ENCODE measurements around the gene GSTA4. TPM values are rescaled to one million over a fixed set of nuclear protein-coding genes. Genes with fewer than 3 reads are reported as not detected.

Gene GSTA4
- total RNA-seq, 2 experiments from 2014 or later: 0.25 TPM; not detected in 1

- H3K27me3 ChIP-seq (ENCODE audit: control insufficient read depth in 1 of 2, insufficient read depth in 2 of 2, low read length in 2 of 2): no peaks in the 10 kb centered on the region
- H3K4me3 Mint-ChIP-seq: no peak overlapping the region
- ATAC-seq (ENCODE audit: poor library complexity) (no peak), DNase-seq (no peak)
- H3K36me3 ChIP-seq (ENCODE audit: insufficient read depth, low read length): peaks cover 27% of the 10 kb centered on the region
- ChIA-PET POLR2A (no interaction called here), CTCF (no interaction called here)
- H3K27ac Mint-ChIP-seq: no peak overlapping the region
- H3K27me3 Mint-ChIP-seq: no peaks in the 10 kb centered on the region
- no peak overlapping the region for H3K27ac ChIP-seq (ENCODE audit: low read depth in 1 of 2, low read length in 2 of 2)
- peaks cover 2% of the 10 kb centered on the region for H3K4me1 ChIP-seq (ENCODE audit: insufficient read depth, low read length)
- peaks cover 33% of the 10 kb centered on the region for H3K36me3 Mint-ChIP-seq (ENCODE audit: low read depth)
- intact Hi-C loops (cut with DNase I, micrococcal nuclease): no loop called here
- no peaks in the 10 kb centered on the region for H3K9me3 Mint-ChIP-seq
- H3K4me3 ChIP-seq (ENCODE audit: low read length): no peak overlapping the region
- no peaks in the 10 kb centered on the region for H3K9me3 ChIP-seq (ENCODE audit: control insufficient read depth in 1 of 2, insufficient read depth in 1 of 2, low read length in 2 of 2)
- TF ChIP-seq CTCF (IDR thresholded peaks at IDR 0.05): no peak
- H3K4me1 Mint-ChIP-seq (ENCODE audit: low read depth): peaks cover 17% of the 10 kb centered on the region
Measured at GRCh38 chr6:53043581-53043980, 48.5 kb upstream of the GSTA4 start.

DNA sequence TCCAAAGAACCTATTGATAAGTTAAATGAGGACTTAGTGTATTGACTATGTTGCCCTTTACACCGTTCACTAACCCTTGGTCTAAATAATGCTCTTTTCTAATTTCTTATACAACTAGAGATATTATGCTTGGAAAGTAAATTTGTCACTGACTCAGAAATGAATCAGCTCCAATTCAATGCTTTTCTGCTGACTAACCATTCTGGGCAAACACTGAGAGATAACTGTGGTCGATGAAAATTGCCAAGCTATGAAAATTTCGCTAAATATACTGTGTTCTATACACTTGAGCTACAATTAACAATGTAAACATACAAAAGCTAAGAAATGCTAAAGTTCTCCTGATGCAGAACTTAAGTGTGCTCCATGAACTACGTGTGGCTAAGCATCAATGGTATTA is 47.0 kb upstream of the GSTA4 start:
- no peak overlapping the region for H3K4me3 ChIP-seq (ENCODE audit: low read length)
- CTCF ChIA-PET: no interaction called here
- ATAC-seq (ENCODE audit: poor library complexity): no peak

DNA sequence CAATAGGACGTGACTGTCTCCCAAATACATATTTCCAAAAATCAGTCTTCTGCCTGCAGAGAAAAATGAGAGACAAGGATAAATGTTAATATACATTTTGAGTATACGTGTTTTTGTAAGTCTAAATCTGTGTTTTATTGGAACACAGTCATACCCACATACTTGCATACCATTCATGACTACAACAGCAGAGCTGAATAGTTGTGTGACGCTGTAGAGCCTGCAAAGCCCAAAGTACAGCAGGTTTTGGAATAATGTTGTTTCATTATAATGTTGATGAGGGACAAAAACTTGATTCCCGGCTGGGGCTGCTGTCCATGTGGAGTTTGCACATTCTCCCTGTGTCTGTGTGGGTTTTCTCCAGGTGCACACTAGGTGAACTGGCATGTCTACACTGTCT is 46.3 kb upstream of the GSTA4 start:
- no peak for ATAC-seq (ENCODE audit: poor library complexity)
- Mint-ChIP-seq H3K9me3 (no peaks in the 10 kb centered on the region), H3K27me3 (no peaks in the 10 kb centered on the region), H3K4me3 (no peak overlapping the region), H3K4me1 (ENCODE audit: low read depth) (peaks cover 5% of the 10 kb centered on the region), H3K36me3 (ENCODE audit: low read depth) (peaks cover 49% of the 10 kb centered on the region), H3K27ac (no peak overlapping the region)
- no peak for TF ChIP-seq CTCF (IDR thresholded peaks at IDR 0.05)
- ChIA-PET POLR2A (no interaction called here), CTCF (no interaction called here)
- intact Hi-C loops (cut with DNase I, micrococcal nuclease): no loop called here
- Histone ChIP-seq H3K27me3 (ENCODE audit: control insufficient read depth in 1 of 2, insufficient read depth in 2 of 2, low read length in 2 of 2) (no peaks in the 10 kb centered on the region), H3K36me3 (ENCODE audit: insufficient read depth, low read length) (peaks cover 32% of the 10 kb centered on the region), H3K4me1 (ENCODE audit: insufficient read depth, low read length) (no peaks in the 10 kb centered on the region), H3K9me3 (ENCODE audit: control insufficient read depth in 1 of 2, insufficient read depth in 1 of 2, low read length in 2 of 2) (no peaks in the 10 kb centered on the region), H3K4me3 (ENCODE audit: low read length) (no peak overlapping the region), H3K27ac (ENCODE audit: low read depth in 1 of 2, low read length in 2 of 2) (no peak overlapping the region)
- no peak for DNase-seq

More for the DNA sequence above, 47.0 kb upstream of the GSTA4 start:
- Mint-ChIP-seq H3K9me3 (no peaks in the 10 kb centered on the region), H3K27me3 (no peaks in the 10 kb centered on the region), H3K27ac (no peak overlapping the region), H3K4me1 (ENCODE audit: low read depth) (peaks cover 5% of the 10 kb centered on the region), H3K36me3 (ENCODE audit: low read depth) (peaks cover 44% of the 10 kb centered on the region), H3K4me3 (no peak overlapping the region)
- POLR2A ChIA-PET: no interaction called here
- intact Hi-C loops (cut with DNase I, micrococcal nuclease): no loop called here
- no peaks in the 10 kb centered on the region for H3K4me1 ChIP-seq (ENCODE audit: insufficient read depth, low read length)
- H3K27ac ChIP-seq (ENCODE audit: low read depth in 1 of 2, low read length in 2 of 2): no peak overlapping the region
- peaks cover 29% of the 10 kb centered on the region for H3K36me3 ChIP-seq (ENCODE audit: insufficient read depth, low read length)
- no peak for DNase-seq
- H3K27me3 ChIP-seq (ENCODE audit: control insufficient read depth in 1 of 2, insufficient read depth in 2 of 2, low read length in 2 of 2): no peaks in the 10 kb centered on the region
- no peak for TF ChIP-seq CTCF (IDR thresholded peaks at IDR 0.05)
- H3K9me3 ChIP-seq (ENCODE audit: control insufficient read depth in 1 of 2, insufficient read depth in 1 of 2, low read length in 2 of 2): no peaks in the 10 kb centered on the region

All from CD4-positive, alpha-beta T cell (primary cell).